Stimulated activated CD8-positive, alpha-beta memory T cell treated with anti-CD3 and anti-CD28 coated beads, Interleukin-15, amount 100 ng/mL, for 4 hours (primary cell): ENCODE data around the gene AMOTL1.
"Not testable (repeated sequence)": the region's sequence is repeated elsewhere in the genome, so short reads cannot be mapped to it uniquely, and the experiment has no call there.

Experiments used
- DNase-seq, 2 donors: peaks; one replicate each; pipeline ENCODE4 v3.0.0-alpha.2; 2020; ENCODE audit warnings: low read depth in 2 of 2

AMOTL1 gene

DNA sequence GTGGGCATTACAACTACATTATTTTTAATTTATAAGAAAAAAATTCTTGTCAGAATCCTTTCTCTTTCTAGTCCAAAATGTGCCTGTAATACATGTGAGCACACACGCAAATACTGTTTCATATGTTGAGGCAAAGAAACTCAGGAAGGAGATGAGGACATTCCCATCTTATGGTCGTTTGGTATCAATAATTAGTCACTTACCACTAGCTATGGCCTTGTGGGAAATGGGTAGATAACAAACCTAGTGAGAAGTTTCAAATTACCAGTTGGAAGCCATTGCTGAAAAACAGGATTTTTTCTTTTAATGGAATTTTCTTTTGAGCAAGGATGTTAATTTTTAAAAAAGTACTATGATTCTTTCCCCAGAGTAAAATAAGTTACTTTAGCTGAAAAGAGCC, 25.7 kb downstream of the AMOTL1 start:
- no peak for DNase-seq

GRCh38 chr11:94794287-94795168, 26.4 kb downstream of the AMOTL1 start:
- no peak for DNase-seq

- DNase-seq: no peak
These were observed 27.5 kb downstream of the AMOTL1 start for GRCh38 chr11:94795476-94796189.

GRCh38 chr11:94796190-94796580, 28.0 kb downstream of the AMOTL1 start:
- no peak for DNase-seq

GRCh38 chr11:94796863-94797262, 28.7 kb downstream of the AMOTL1 start:
- no peak for DNase-seq

- DNase-seq: no peak
These were observed 31.6 kb downstream of the AMOTL1 start for GRCh38 chr11:94799726-94800125.

DNA sequence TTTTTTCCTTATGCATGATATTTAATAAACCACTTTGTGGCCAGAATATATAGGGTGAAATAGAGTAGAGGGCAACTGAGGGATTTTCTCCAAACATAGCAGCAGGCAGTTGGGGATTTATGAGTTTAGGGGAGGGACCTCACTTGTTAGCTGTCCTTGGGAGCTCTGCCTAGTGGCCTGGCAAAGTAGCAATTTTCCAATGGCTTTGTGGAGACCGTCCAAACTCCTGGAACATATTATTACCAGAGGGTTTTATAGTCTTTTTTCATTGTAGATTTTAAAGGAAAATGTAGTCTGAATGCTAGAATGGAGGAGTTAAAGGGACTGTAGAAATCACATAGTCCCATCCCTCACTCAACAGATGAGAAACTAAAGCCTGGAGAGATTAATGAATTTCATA, 32.3 kb downstream of the AMOTL1 start:
- no peak for DNase-seq

GRCh38 chr11:94801866-94802460, 33.8 kb downstream of the AMOTL1 start:
- no peak for DNase-seq

GRCh38 chr11:94802501-94802900, 34.3 kb downstream of the AMOTL1 start:
- no peak for DNase-seq

GRCh38 chr11:94803491-94803890, 35.3 kb downstream of the AMOTL1 start:
- no peak for DNase-seq

DNA sequence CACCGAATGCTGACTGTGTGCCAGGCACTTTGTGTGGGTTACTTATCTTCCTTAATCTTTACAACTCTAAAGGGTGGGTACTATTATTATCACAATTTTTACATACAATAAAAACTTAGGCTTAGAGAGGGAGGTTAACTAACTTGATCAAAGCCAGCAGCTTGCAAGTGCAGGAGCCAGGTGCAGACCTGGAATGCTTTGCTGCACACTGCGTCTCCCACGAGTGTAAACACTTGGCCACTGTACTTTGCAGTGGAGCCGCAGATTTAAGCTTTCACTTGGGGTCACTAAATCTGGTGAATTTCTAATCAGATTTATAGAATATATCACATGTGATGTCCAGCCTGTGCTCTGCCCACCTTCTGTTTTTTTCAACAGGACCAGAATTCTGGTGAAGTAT, 36.7 kb downstream of the AMOTL1 start:
- no peak for DNase-seq

GRCh38 chr11:94806014-94806413, 37.9 kb downstream of the AMOTL1 start:
- DNase-seq: no peak

DNA sequence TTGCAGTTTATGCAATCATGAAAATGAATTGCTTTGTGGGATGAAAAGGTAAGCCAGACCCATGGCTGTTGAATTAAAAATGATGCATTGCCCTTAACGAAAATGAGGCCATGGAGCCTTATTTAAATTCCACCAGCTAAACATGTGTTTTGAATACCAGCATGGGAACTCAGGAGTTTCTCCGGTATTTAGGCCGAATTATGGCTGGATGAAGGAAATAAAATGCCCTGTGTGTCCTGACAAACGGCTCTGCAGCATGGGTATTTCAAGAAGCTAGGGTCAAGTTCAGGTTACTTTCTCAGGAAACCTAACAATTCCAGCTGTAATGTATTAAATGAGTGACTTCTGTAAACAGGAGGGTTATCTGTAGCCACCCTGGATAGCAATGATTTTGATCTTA, 38.3 kb downstream of the AMOTL1 start:
- no peak for DNase-seq

GRCh38 chr11:94809251-94809650, 41.1 kb downstream of the AMOTL1 start:
- no peak for DNase-seq

DNA sequence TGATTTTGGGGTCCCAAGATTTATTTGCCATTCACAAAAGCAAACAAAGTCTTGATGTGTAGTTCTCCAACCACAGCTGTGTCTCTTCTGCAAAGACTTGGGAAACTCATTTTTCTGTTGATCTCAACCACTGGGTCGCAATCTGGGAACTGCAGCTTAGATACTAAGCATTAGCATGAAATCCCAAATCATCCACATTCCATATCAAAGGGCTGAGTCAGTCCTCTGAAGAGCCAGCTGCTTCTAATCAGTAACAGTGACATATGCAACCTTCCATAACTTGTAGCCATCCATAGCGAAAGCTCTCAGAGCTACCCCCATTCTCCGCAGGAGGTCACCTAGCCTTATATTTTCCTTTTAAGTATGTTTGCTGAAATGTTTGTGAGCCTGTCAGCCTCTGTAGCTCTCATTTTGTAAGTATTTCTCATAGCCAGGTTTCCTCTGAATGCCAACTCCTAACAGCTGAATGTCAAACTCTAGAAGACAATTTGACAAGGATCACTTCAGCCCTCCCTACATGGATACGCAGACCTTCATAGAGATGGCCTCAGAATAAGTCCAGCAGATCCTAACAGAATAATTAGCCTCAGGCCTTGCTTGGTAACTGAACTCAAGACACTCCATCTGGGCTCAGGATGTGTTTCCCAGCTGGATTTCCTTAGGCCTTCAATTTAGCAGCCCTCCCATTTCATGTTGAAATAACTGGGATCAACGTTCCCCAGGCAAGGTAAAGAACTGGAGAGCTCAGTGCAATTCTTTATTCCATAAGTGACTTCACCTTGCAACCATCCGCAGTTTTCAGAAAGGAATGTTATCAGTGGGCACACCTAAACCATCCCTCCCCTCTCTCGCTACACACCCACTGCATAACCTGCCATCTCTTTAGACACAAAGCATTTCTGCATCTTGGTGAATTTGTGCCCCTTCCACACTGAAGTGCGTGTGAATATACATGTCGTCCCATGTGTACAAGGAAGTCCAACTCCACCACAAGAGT, 44.9 kb downstream of the AMOTL1 start:
- DNase-seq: not testable (repeated sequence)

DNA sequence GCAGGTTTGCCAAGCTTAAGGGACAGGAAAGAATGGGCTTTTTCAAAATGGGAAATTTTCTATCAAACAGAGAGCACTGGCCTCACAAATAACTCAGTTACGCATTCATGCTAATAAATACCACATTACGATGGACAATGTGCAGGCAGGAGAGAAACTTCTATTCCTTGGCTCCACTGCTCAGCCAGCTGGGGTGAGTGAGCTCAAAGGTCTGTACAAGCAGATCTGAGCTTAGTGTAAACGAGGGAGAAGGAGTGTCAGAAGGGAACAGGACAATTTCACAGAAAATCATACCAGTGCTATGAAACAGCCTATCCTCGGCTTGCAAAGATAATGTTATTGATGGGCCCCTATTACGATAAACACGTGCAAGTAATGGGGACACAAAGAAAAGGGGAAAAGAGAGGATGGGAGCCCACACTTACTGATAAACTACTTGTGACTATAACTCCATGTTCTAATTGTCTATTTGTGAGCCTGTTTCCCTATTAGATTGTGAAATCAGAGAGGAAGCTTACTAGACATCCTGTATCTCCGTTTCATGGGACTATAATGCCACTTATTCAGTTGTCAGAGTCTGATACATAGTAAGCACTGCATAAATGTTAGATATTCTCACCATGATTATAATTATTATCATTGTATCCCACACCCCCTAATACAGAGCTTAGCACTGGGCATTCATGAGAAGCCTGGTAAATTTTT, 46.3 kb downstream of the AMOTL1 start:
- no peak for DNase-seq

- no peak for DNase-seq
These were observed 47.7 kb downstream of the AMOTL1 start for GRCh38 chr11:94815705-94816344.

DNA sequence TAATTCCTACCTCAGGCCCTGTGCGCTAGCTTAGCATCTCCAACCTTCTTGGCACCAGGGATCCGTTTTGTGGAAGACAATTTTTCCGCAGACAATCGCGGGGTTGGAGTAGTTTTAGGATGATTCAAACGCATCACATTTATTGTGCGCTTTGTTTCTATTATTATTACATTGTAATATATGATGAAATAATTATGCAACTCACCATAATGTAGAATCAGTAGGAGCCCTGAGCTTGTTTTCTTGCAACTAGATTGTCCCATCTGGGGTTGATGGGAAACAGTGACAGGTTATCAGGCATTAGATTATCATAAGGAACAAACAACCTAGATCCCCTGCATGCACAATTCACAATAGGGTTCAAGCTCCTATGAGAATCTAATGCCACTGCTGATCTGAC, 52.3 kb downstream of the AMOTL1 start:
- no peak for DNase-seq

DNA sequence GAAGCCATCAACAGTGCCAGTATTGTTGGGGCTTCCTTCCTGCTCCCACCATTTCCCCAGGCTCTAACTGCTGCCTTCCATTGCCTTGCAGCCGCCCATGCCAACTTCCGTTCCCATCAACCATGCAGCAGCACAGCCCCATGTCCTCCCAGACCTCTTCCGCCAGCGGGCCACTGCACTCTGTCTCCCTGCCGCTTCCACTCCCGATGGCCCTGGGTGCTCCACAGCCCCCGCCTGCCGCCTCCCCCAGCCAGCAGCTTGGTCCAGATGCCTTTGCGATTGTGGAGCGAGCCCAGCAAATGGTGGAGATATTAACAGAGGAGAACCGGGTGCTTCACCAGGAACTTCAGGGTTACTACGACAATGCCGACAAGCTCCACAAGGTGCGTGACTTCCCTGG, 53.3 kb downstream of the AMOTL1 start:
- DNase-seq: no peak

GRCh38 chr11:94822080-94822479, 53.9 kb downstream of the AMOTL1 start:
- DNase-seq: no peak
